ENCODE data around the gene EGR4.

EGR4 gene

GRCh38 chr2:73293534-73294171 is at the start of gene EGR4:
Gene EGR4 (minus strand): TSS chr2:73293548. CDS start chr2:73293317, 231 bp downstream.
- peak; percentile 33 to 82 for DNase-seq

GRCh38 chr2:73341039-73341438 is 47.7 kb upstream of the EGR4 start:
- no peak for DNase-seq

- DNase-seq: no peak
Observed at GRCh38 chr2:73339201-73339600, 45.9 kb upstream of the EGR4 start.

- no peak for DNase-seq
Observed at GRCh38 chr2:73337828-73338227, 44.5 kb upstream of the EGR4 start.

- DNase-seq: no peak
Observed at GRCh38 chr2:73334620-73335019, 41.3 kb upstream of the EGR4 start.

GRCh38 chr2:73334045-73334444 is 40.7 kb upstream of the EGR4 start:
- DNase-seq: no peak

- DNase-seq: no peak
Observed at GRCh38 chr2:73333564-73333963, 40.2 kb upstream of the EGR4 start.

GRCh38 chr2:73324126-73324725 is 30.9 kb upstream of the EGR4 start:
- peak in 1 of 2 experiments; percentile 64 for DNase-seq

- no peak for DNase-seq
Observed at GRCh38 chr2:73323551-73323950, 30.2 kb upstream of the EGR4 start.

GRCh38 chr2:73314441-73314840 is 21.1 kb upstream of the EGR4 start:
- no peak for DNase-seq

GRCh38 chr2:73307720-73308119 is 14.4 kb upstream of the EGR4 start:
- DNase-seq: no peak

- no peak for DNase-seq
Observed at GRCh38 chr2:73301636-73302035, 8.3 kb upstream of the EGR4 start.

- DNase-seq: no peak
Observed at GRCh38 chr2:73300926-73301325, 7.6 kb upstream of the EGR4 start.

- DNase-seq: no peak
Observed at GRCh38 chr2:73297586-73297985, 4.2 kb upstream of the EGR4 start.

GRCh38 chr2:73297151-73297559 is 3.8 kb upstream of the EGR4 start:
- peak in 1 of 2 experiments; percentile 30 for DNase-seq

GRCh38 chr2:73295751-73296400 is 2.5 kb upstream of the EGR4 start:
- DNase-seq: peak; percentile 70 to 88

- DNase-seq: no peak
Observed at GRCh38 chr2:73294239-73294638, 891 bp upstream of the EGR4 start.

GRCh38 chr2:73292906-73293533 is 328 bp downstream of the EGR4 start:
- DNase-seq: no peak

- no peak for DNase-seq
Observed at GRCh38 chr2:73292316-73292905, 937 bp downstream of the EGR4 start.

GRCh38 chr2:73291461-73292315 is 1.7 kb downstream of the EGR4 start:
- DNase-seq: no peak

- no peak for DNase-seq
Observed at GRCh38 chr2:73291093-73291460, 2.3 kb downstream of the EGR4 start.

GRCh38 chr2:73290049-73290839 is 3.1 kb downstream of the EGR4 start:
- peak; percentile 22 to 56 for DNase-seq

Data from NCI-H446 (cell line).